Measurements from ENCODE around the gene PITPNC1.
"Not testable (repeated sequence)": the region's sequence is repeated elsewhere in the genome, so short reads cannot be mapped to it uniquely, and the experiment has no call there.

Gene PITPNC1

GRCh38 chr17:67491009-67491680 is 114.1 kb downstream of the PITPNC1 start:
- DNase-seq, result peak; percentile 89 to 96
- Histone ChIP-seq H3K4me1 (peaks cover 0 to 24% (median 11%) of the 10 kb centered on the region in 4 donors), H3K4me3 (peak overlapping the region in 1 of 2 donors; percentile 37), H3K27ac (peak overlapping the region; percentile 50 to 51), H3K27me3 (no peaks in the 10 kb centered on the region), H3K9me3 (no peaks in the 10 kb centered on the region), H3K36me3 (no peaks in the 10 kb centered on the region)
- no peak for TF ChIP-seq CTCF (IDR thresholded peaks at IDR 0.05)
- intact Hi-C loops (cut with DNase I; ENCODE audit: low total_unique reads), result no loop called here

GRCh38 chr17:67491681-67492024 is 114.6 kb downstream of the PITPNC1 start:
- Histone ChIP-seq H3K4me1 (peaks cover 0 to 24% (median 11%) of the 10 kb centered on the region in 4 donors), H3K36me3 (no peaks in the 10 kb centered on the region), H3K9me3 (no peaks in the 10 kb centered on the region), H3K4me3 (no peak overlapping the region), H3K27ac (no peak overlapping the region), H3K27me3 (no peaks in the 10 kb centered on the region)
- DNase-seq, result no peak
- intact Hi-C loops (cut with DNase I; ENCODE audit: low total_unique reads), result no loop called here
- no peak for TF ChIP-seq CTCF (IDR thresholded peaks at IDR 0.05)

- no peak for TF ChIP-seq CTCF (IDR thresholded peaks at IDR 0.05)
- no peaks in the 10 kb centered on the region for H3K9me3 ChIP-seq
Measured at GRCh38 chr17:67492251-67492740, 115.2 kb downstream of the PITPNC1 start.

GRCh38 chr17:67492824-67493517 is 115.9 kb downstream of the PITPNC1 start:
- H3K4me3 ChIP-seq, result no peak overlapping the region
- no peak overlapping the region for H3K27ac ChIP-seq

More at GRCh38 chr17:67492251-67492740, 115.2 kb downstream of the PITPNC1 start:
- intact Hi-C loops (cut with DNase I; ENCODE audit: low total_unique reads), result no loop called here
- DNase-seq, result no peak
- Histone ChIP-seq H3K4me1 (peaks cover 0 to 24% (median 11%) of the 10 kb centered on the region in 4 donors), H3K27ac (no peak overlapping the region), H3K27me3 (no peaks in the 10 kb centered on the region), H3K36me3 (no peaks in the 10 kb centered on the region), H3K4me3 (no peak overlapping the region)

GRCh38 chr17:67493812-67494211 is 116.7 kb downstream of the PITPNC1 start:
- H3K4me1 ChIP-seq, result peaks cover 0 to 19% (median 11%) of the 10 kb centered on the region in 4 donors
- no peak for DNase-seq
- intact Hi-C loops (cut with DNase I; ENCODE audit: low total_unique reads), result no loop called here
- no peak overlapping the region for H3K27ac ChIP-seq
- no peaks in the 10 kb centered on the region for H3K36me3 ChIP-seq
- H3K4me3 ChIP-seq, result no peak overlapping the region
- H3K9me3 ChIP-seq, result no peaks in the 10 kb centered on the region
- no peak for TF ChIP-seq CTCF (IDR thresholded peaks at IDR 0.05)
- H3K27me3 ChIP-seq, result no peaks in the 10 kb centered on the region

More at GRCh38 chr17:67492824-67493517, 115.9 kb downstream of the PITPNC1 start:
- Histone ChIP-seq H3K36me3 (no peaks in the 10 kb centered on the region), H3K9me3 (no peaks in the 10 kb centered on the region), H3K27me3 (no peaks in the 10 kb centered on the region), H3K4me1 (peaks cover 0 to 22% (median 11%) of the 10 kb centered on the region in 4 donors)
- no peak for DNase-seq
- intact Hi-C loops (cut with DNase I; ENCODE audit: low total_unique reads), result no loop called here
- TF ChIP-seq CTCF (IDR thresholded peaks at IDR 0.05), result no peak

GRCh38 chr17:67495534-67495933 is 118.5 kb downstream of the PITPNC1 start:
- peaks cover 0 to 12% (median 8%) of the 10 kb centered on the region in 4 donors for H3K4me1 ChIP-seq
- H3K9me3 ChIP-seq; H3K27ac ChIP-seq; DNase-seq; intact Hi-C loops (cut with DNase I; ENCODE audit: low total_unique reads); H3K27me3 ChIP-seq; H3K4me3 ChIP-seq; H3K36me3 ChIP-seq: not testable (repeated sequence)
